ENCODE measurements around the gene SNUPN.

DNA sequence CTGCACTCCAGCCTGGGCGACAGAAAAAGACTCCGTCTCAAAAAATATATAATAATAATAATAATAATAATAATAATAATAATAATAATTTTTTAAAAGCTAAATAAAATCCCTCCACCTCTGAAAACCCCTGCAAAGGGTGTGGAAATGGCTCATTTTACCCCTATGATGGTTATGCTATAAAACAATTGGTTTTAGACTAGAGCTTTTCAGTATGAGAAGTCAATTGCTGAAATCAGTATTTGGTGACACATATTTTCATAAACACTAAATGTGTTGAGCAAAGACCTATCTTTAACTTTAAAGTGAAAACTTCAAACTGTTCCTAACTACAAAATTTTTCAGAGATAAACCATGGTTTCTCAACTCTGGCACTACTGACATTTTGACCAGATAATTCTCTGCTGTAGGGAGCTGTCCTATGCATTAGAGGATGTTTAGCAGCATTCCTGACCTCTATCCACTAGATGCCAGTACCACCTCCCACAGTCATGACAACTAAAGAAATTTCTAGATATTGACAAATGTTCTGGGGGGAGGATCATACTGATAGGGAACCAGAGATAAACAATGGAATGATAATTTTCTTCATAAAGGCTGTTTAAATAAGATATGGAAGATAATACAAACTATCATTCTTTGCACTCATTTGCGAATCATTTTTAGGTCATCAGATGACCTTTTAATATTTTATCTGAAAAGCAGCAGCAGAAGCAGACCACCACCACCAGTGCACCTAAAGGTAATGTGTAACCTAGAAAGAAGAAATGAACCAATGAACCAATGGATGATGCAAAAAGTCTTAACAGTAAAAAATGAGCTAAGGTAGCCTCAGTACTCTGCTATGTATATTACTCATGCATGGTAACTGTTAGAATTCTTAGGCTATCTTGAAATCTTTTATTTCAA lies 60.2 kb downstream of the SNUPN start:
- TF ChIP-seq, protein P1, sequence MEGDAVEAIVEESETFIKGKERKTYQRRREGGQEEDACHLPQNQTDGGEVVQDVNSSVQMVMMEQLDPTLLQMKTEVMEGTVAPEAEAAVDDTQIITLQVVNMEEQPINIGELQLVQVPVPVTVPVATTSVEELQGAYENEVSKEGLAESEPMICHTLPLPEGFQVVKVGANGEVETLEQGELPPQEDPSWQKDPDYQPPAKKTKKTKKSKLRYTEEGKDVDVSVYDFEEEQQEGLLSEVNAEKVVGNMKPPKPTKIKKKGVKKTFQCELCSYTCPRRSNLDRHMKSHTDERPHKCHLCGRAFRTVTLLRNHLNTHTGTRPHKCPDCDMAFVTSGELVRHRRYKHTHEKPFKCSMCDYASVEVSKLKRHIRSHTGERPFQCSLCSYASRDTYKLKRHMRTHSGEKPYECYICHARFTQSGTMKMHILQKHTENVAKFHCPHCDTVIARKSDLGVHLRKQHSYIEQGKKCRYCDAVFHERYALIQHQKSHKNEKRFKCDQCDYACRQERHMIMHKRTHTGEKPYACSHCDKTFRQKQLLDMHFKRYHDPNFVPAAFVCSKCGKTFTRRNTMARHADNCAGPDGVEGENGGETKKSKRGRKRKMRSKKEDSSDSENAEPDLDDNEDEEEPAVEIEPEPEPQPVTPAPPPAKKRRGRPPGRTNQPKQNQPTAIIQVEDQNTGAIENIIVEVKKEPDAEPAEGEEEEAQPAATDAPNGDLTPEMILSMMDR (optimal IDR thresholded peaks at IDR 0.05 in 1 of 3, IDR thresholded peaks at IDR 0.05 in 1 of 3, conservative IDR thresholded peaks at IDR 0.05 in 1 of 3; ENCODE audit: extremely low read depth in 1 of 3, insufficient read depth in 2 of 3, low read length in 3 of 3), result no peak
- TF ChIP-seq EZH2 (IDR thresholded peaks at IDR 0.05; ENCODE audit: low read length), result no peak
